ENCODE measurements around the gene SLC7A4. TPM values are rescaled to one million over a fixed set of nuclear protein-coding genes. Genes with fewer than 3 reads are reported as not detected.

Gene SLC7A4
- total RNA-seq, 2 experiments from 2014 or later: 0.16 to 0.53 TPM

DNA sequence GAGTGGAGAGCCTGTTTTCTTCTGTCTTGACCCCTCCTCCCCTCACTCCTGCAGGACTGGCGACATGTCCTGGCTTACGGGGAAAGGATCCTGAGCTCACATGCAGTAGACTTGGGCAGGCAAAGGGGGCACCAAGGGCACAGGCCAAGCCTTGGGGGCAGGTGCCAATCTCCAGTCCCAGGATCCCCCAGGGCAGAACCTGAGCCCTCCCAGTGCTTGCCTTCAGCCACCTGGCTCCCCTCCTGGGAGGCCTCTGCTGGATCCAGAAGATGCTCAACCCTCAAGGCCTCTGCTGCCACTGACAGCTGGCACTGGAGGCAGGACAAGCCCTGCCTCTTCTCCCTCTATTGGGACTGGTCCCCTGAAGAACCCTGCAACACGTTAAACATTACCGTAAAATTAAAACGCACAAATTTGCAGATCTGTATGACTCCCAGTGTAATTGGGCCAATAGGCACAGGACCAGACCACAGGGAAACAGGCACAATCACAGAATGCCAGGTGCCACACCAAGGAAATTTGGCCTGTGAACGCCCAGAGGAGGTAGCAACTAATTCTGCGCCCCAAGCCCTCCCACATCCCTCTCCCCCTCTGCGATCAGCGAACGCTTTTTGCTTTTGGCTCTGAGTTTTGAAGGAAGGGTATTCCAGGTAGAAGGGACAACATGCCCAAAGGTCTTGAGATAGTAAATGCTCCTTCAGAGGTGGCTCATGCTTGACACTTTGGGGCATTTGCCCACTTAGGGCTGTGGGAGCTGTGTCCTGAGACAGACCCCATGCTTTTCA lies 51.2 kb downstream of the SLC7A4 start:
- Mint-ChIP-seq H3K27ac (peak overlapping the region; percentile 90), H3K4me1 (peaks cover 36% of the 10 kb centered on the region), H3K9me3 (ENCODE audit: low read depth) (peaks cover 4% of the 10 kb centered on the region), H3K4me3 (peak overlapping the region; percentile 92), H3K27me3 (no peaks in the 10 kb centered on the region), H3K36me3 (peaks cover under 1% of the 10 kb centered on the region)
- DNase-seq: no peak
- no peak for ATAC-seq
- CTCF ChIA-PET: interaction anchor here (1.0 to 1.1 kb wide), 2 partner anchors 28 to 40 kb away, joined by 3 read pairs; no protein-coding TSS in a partner anchor

DNA sequence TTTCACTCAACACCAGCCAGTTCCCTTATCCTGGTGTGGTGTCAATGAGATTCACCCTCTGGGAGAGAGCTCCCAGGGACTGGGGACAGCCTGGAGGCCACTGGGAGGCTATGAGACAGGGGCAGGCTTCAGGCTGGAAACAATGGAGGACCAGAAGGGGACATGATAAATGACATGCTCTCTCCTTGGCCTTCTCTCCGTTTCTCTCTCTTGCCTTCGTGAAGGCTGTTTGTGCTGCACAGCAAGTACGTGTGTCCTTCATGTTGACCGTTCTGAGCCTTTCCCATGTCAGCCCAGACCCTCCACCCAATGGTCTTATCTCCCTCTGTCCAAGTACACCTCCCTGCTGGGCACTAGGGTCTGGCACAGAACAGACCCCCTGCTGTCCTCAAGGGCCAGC lies 51.8 kb downstream of the SLC7A4 start:
- CTCF ChIA-PET: no interaction called here
- ATAC-seq (no peak), DNase-seq (no peak)
- H3K27ac Mint-ChIP-seq: peak overlapping the region; percentile 33
- H3K9me3 Mint-ChIP-seq (ENCODE audit: low read depth): peaks cover 4% of the 10 kb centered on the region
- peaks cover 36% of the 10 kb centered on the region for H3K4me1 Mint-ChIP-seq
- H3K36me3 Mint-ChIP-seq: no peaks in the 10 kb centered on the region
- H3K27me3 Mint-ChIP-seq: no peaks in the 10 kb centered on the region
- H3K4me3 Mint-ChIP-seq: no peak overlapping the region

DNA sequence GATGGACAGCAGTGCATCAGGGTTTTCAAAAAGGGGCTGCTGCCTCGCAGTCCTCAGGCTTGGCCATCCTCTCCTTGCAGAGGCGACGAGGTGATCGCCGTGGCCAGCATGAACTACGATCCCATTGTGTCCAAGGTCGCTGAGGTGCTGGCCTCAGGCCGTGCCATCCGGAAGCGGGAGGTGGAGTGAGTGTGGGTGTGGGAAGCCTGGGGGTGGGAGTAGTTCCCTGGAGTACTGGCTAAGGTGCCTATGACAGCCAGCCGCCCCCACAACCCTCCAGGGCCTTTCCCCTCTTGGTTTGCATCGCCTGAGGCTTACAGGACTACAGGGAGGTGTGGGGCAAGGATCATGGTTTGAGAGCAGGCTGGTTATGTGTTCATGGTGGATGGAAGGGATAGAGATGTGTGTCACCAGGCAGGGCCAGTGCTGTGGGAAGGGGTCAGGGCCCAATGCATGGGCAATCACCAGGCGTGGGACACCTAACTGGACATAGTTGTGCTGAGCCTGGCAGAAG lies 52.4 kb downstream of the SLC7A4 start:
- H3K27me3 Mint-ChIP-seq: no peaks in the 10 kb centered on the region
- peaks cover 4% of the 10 kb centered on the region for H3K9me3 Mint-ChIP-seq (ENCODE audit: low read depth)
- ATAC-seq (no peak), DNase-seq (no peak)
- H3K27ac Mint-ChIP-seq: no peak overlapping the region
- H3K4me1 Mint-ChIP-seq: peaks cover 36% of the 10 kb centered on the region
- CTCF ChIA-PET: no interaction called here
- no peak overlapping the region for H3K4me3 Mint-ChIP-seq
- no peaks in the 10 kb centered on the region for H3K36me3 Mint-ChIP-seq

DNA sequence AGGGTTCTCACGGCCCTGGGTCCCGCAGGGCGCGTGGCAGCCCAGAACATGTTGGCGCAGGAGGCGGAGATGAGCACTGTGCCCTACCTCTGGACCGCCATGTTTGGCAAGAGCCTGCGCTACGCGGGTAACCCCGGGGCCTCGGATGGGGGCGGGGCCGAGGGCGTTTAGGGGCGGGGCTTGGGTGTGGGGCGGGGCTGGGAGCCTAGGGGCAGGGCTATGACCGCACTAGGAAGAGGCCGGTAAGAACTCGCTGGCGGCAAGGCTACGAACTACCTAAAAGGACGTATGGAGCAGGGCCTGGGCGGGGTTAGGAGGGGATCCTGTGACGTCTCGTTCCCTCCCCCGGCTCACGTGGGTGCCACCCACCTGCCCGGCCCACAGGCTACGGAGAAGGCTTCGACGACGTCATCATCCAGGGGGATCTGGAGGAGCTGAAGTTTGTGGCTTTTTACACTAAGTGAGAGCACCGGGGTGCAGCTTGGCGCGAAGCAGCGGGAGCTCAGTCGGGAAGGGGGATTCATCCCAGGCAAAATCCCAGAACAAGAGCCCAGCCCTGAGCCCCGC lies 53.0 kb downstream of the SLC7A4 start:
- Mint-ChIP-seq H3K4me1 (peaks cover 36% of the 10 kb centered on the region), H3K27ac (peak overlapping the region; percentile 41), H3K36me3 (no peaks in the 10 kb centered on the region), H3K9me3 (ENCODE audit: low read depth) (peaks cover 4% of the 10 kb centered on the region), H3K4me3 (no peak overlapping the region), H3K27me3 (no peaks in the 10 kb centered on the region)
- ATAC-seq: peak; percentile 52
- peak; percentile 74 for DNase-seq
- CTCF ChIA-PET: interaction anchor here (1.2 kb wide), 1 partner anchor 123 kb away, joined by 3 read pairs; no protein-coding TSS in a partner anchor

Small RNA genes within 50 kb of the gene (microRNA-seq; reads per million reads assigned to microRNA genes)
- not detected for gene MIR649

Other genes with a start within 250 kb of the SLC7A4 start
- gene PI4KA, start 173.8 kb downstream of the SLC7A4 start, total RNA-seq: 10 to 100 TPM; 84.5 to 99.6 TPM
- 10 to 100 TPM; 32.3 to 38.5 TPM for gene SNAP29, start 173.6 kb downstream of the SLC7A4 start, total RNA-seq
- 10 to 100 TPM; 89.5 to 90.8 TPM for gene CRKL, start 115.2 kb downstream of the SLC7A4 start, total RNA-seq
- under 1 TPM; 0.66 to 0.67 TPM for gene AIFM3, start 65.3 kb downstream of the SLC7A4 start, total RNA-seq
- 10 to 100 TPM; 69.3 to 78.0 TPM for gene LZTR1, start 50.3 kb downstream of the SLC7A4 start, total RNA-seq
- gene THAP7, start 30.4 kb downstream of the SLC7A4 start, total RNA-seq: 10 to 100 TPM; 25.9 to 28.7 TPM
- gene P2RX6, start 17.4 kb downstream of the SLC7A4 start, total RNA-seq: under 1 TPM; 0.32 to 0.42 TPM
- not detected for gene LRRC74B, start 13.4 kb upstream of the SLC7A4 start, total RNA-seq